NCI-H2196 treated with DMSO at 0.1 percent for 48 hours (cell line): ENCODE results near the gene VASH1.
A peak's percentile ranks its signal among the peaks of the same experiment; 100 is the strongest.

ENCODE experiments used
- DNase-seq: peaks from one replicate; lab custom pipeline; 2025; ENCODE audit not compliant: unreplicated experiment; lab: John Stamatoyannopoulos, UW

VASH1 gene

GRCh38 chr14:76829013-76829365 lies 67.7 kb downstream of the VASH1 start:
- DNase-seq, result no peak

- DNase-seq, result peak; percentile 19
Measured at GRCh38 chr14:76829650-76830421, 68.6 kb downstream of the VASH1 start.

GRCh38 chr14:76830556-76830955 lies 69.3 kb downstream of the VASH1 start:
- no peak for DNase-seq

- DNase-seq, result no peak
Measured at GRCh38 chr14:76832503-76832988, 71.3 kb downstream of the VASH1 start.
